HG03520 (cell line): ENCODE data around the gene ECSIT.

Experiments
- ATAC-seq: cut with Tn5 transposase; IDR thresholded peaks from one replicate; pipeline ENCODE4 v1.9.1; 2021; ENCODE audit warnings: mild to moderate bottlenecking, moderate library complexity; ENCODE audit not compliant: unreplicated experiment

Gene ECSIT

DNA sequence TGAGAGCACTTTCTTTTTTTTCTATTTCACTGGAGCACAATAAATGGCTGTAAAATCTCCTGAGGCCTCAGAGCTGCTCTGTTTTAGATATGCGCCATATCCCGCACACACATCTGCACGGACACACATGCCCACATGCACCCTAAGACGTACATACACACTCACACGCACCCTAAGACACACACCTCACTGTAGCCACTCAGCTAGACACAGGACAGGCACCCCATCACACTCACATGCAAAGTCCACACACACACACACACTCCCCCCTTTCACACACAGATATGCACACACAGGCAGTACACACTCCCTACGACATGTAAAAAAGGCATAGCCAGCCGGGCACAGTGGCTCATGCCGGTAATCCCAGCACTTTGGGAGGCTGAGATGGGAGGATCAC lies 21.3 kb upstream of the ECSIT start:
- ATAC-seq: no peak

DNA sequence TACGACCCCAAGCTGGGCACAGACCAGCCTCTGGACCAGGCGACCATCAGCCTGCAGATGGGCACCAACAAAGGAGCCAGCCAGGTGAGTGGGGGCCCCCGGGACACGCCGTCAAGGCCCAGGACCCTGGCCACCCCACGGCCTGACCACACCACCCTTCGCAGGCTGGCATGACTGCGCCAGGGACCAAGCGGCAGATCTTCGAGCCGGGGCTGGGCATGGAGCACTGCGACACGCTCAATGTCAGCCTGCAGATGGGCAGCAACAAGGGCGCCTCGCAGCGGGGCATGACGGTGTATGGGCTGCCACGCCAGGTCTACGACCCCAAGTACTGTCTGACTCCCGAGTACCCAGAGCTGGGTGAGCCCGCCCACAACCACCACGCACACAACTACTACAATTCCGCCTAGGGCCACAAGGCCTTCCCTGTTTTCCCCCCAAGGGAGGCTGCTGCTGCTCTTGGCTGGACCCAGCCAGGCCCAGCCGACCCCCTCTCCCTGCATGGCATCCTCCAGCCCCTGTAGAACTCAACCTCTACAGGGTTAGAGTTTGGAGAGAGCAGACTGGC lies 20.5 kb upstream of the ECSIT start:
- ATAC-seq: no peak

DNA sequence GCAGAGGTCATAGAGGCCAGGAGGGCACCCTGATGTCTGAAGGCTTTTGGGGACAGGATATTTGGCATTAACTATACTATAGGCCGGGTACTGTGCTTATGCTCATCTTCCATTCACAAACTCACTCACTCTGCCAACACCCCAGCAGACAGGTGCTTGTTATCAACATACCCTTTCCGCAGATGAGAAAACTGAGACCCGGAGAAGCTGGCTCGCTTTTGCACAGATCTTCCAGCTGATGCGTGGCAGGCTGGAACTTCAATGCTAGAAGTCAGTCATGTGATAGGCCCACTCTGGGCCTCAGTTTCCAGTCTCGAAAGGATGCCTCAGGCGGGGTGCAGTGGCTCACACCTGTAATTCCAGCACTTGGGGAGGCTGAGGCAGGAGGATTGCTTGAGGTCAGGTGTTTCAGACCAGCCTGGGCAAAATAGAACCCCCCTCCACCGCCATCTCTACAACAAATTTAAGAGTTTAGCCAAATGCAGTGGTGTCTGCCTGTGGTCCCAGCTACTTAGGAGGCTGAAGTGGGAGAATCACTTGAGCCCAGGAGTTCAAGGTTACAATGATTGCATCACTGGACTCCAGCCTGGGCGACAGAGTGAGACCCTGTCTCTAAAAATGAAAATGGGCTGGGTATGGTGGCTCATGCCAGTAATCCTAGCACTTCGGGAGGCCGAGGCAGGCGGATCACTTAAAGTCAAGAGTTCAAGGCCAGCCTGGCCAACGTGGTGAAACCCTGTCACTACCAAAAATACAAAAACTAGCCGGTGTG lies 19.2 kb upstream of the ECSIT start:
- ATAC-seq: no peak

DNA sequence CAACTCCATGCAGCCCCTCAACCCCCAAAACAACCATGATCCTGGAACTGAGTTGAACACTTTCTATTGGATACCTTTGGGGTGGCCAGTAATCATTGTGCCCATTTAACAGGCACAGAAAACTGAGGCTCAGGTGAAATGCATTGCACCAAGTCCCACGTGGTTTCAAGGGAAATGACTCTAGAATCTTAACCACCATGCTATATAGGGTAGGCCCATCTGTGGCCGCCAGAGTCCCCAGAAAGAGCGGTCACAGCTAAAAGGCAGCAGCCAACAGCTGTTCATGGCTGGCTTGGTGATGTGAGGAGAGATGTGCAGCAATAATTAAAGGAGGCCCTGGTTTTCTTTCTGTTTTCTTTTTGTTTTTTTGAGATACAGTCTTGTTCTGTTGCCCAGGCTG lies 12.3 kb upstream of the ECSIT start:
- no peak for ATAC-seq

DNA sequence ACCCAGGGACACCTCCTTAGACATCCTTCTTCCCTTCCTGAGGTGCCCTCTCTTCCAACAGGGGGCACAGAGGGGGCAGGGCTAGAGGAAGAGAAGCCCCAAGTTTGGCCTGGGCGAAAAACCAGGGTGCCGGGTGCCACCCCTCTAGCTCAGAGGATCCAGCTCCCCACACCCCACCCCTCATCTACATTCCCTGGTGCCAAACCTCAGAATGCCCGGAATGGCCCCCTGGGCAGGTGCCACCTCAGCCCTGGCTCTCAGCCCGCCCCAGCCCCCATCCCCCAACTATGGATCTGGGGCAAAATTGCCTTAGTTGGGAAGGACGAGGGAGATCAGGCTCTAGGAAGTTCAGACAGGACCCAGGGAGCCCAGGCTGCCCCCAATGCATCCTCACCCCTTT lies 11.7 kb upstream of the ECSIT start:
- no peak for ATAC-seq

DNA sequence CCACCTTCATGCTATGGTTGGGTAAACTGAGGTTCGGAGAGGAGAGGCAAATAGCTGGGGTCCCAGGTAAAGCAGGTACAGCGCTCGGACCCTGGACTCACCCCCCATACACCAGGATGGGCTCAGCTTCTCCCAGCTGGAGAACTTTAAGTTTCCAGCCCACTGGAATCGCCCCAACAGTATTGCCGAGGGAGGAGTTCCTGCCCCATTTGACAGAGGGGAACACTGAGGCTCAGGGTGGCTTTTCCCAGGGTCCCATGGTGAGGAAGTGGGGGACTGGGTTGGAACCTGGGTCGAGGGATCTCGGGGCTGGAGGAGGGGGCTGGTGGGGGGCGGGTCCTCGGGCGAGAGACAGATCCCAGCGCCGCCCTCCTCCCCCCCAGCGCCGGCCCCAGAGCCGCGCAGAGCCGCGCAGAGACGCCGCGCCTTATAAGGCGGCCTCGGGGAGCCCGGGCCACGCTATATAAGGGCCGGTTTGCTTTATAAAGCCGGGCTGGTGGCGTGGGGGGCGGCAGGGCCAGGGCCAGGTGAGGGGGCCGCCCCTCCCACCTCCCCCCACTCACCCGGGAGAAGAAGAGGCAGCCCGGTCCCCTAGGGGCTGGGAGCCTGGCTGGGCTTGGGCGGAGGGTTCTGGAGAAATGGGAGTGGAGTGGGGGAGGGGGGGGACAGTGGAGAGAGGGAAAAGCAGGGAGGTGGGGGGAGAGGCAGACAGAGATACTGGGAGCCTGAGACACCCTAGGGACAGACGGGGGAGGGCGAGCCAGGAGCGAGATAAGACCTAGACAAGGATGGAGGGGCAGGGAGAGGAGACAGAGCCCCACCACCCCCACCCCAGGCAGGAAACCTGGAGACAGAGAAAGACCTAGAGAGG lies 10.8 kb upstream of the ECSIT start:
- ATAC-seq: no peak

DNA sequence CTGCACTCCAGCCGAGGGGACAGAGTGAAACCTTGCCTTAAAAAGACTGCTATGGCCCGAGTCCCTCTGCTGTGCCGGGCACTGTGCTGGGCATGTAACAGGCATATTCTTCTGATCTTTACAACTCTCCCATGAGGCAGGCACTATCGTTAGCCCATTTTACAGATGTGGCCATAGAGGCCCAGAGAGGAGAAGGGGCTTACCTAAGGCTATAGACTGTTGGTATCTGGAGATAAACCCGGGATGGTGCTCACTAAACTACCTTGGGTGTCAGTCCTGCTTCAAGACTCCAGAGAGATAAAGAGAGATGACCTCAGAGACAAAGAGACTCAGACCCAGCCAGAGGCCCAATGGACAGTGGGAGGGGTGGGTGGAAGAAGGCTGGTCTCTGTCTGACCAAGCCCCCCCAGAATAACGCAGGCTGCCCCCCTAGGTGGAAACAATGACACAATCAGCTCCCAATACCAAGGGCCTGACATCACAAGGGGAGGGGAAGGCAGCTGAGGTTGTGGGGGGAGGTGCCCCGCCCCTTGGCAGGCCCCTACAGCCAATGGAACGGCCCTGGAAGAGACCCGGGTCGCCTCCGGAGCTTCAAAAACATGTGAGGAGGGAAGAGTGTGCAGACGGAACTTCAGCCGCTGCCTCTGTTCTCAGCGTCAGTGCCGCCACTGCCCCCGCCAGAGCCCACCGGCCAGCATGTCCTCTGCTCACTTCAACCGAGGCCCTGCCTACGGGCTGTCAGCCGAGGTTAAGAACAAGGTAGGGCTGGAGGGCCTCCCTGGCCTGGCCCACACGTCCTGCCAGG lies 9.5 kb upstream of the ECSIT start, which contains the start of gene CNN1:
CNN1 (plus strand) TSS at position 620 of the 805 bp plus-strand sequence; CDS start at position 697, 77 bp downstream.
- ATAC-seq: no peak

DNA sequence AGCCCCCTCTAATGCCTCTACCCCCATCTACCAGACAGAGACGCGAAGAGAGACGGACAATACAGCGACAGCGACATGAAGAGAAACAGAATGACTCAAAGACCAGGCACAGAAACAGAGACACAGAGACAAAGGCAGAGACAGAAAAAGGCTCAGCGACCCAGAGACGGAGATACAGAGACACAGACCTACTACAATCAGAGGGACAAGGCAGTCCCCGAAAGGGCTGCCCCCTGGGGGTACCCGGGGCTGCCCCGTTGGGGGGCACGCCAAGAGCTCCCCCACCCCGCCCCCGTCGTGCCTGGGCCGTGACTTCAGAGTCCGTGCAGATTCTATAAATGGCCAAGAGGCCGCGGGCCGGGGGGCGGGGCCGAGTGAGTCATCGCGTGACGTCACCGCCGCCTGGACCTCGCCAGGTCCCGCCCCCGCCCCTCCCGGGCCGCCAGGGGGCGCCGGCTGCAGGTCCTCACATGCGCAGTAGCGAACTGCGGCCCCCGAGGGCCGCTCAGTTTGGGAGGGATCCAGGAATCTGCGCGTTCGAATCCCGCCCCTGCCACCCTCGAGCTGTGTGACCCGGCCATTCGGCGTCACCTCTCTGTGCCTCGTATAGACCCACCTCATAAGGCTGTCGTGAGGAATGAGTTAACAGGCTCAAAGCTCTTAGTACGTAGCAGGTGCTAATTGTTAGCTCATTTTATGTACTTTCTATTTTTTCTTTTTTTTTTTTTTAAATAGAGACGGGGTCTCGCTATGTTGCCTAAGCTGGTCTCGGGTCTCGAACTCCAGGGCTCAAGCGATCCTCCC lies 7.1 kb upstream of the ECSIT start:
- no peak for ATAC-seq

DNA sequence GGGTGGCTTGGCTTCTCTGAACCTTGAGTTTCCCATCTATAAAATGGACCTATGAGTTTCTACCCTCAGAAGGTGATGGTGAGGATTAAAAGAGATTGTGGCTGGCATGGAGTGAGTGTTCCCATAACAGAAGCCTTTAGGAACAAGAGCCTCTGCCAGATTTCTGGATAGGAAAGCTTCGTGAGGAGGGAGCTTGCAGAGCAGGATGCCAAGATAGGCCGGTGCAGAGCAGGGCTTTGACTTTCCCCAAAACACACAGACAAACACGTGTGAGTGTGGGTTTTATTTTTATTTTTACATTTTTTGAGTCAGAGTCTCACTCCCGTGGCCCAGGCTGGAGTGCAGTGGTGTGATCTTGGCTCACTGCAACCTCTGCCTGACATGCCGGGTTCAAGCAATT lies 6.0 kb upstream of the ECSIT start:
- no peak for ATAC-seq

DNA sequence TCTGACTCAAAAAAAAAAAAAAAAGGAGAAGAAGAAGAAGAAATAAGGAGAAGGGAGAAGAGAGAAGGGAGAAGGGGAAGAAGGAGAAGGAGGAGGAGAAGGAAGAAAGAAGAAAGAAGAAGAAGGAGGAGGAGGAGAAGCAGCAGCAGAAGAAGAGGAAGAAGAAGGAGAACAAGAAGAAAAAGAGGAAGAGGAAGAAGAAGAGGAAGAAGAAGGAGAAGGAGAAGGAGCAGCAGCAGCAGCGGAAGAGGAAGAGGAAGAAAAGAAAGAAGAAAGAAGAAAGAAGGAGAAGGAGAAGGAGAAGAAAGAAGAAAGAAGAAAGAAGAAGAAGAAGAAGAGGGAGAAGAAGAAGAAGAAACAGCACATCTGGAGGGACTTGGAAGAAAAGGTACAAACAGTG lies 5.6 kb upstream of the ECSIT start:
- no peak for ATAC-seq

DNA sequence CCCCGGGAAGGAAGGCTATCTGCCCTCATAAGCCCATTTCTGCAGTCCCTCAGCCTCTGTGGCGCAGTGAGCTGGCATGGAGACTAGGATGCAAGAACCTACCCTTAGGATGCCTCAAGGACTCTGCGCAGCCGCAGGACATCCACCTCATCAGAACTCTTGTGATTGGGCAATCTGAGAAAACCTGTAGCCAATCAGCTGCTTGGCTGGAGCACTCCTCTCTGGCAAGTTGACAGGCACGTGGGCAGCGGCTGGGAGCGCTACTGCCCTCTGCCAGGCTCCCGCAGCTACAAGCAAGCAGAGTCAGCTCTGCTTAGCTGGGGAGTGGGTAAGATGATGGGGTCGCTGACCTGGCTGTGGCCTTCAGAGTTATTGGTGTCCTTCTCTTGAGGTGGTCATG lies 1.5 kb upstream of the ECSIT start:
- ATAC-seq: no peak

DNA sequence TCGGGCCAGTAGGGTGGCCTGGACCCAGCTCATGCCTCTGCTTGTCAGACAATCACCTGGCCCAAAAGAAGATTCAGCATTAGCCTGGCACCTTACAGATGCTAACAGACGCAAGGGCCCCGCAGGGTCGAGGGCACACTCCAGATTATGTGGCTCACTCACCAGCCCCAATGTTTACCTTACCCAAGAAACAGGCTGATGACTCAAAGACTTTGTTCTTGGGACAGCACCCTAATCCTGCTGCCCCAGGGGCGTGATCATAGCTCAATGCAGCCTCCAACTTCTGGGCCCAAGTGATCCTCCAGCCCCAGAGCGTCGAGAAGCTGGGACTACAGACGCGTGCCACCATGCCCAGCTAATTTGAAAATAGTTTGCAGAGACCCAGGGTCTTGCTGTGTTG lies 9.8 kb downstream of the ECSIT start:
- ATAC-seq: no peak

DNA sequence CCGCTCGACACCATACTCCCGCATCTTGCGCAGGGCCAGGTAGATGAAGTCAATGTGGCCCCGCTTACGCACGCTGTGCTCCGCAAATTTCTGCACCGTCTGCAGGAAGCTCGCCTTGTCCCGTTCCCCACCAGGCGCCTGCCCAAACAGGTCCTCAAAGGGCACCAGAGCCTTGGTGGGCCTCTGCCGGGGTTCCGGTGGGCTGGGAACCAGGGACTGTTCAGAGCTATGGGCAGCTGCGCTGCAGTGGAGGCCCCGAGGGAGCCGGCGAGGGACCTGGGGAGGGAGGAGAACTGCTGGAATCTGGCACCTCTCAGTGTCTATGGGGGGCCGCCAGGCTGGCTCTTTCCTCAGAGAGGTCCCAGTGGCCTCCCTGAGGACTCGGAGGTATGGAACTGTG lies 15.0 kb downstream of the ECSIT start:
- no peak for ATAC-seq

DNA sequence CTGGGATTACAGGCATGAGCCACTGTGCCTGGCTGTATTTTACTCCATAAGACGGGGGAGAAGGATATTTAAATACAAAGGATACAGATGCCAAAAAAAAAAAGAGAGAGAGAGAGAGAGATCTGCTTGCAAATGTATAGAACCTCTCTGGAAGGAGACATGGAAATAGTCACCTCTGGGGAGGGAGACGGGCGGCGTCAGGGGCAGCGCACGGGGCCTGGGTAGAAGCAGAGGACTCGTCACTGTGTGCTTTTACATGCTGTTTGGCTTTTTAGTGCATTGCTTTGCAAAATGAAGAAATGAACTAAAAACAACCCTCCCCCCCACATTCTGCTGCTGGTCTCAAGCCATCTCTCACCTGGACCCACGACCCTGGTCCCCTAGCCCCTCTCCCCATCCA lies 18.5 kb downstream of the ECSIT start:
- no peak for ATAC-seq

DNA sequence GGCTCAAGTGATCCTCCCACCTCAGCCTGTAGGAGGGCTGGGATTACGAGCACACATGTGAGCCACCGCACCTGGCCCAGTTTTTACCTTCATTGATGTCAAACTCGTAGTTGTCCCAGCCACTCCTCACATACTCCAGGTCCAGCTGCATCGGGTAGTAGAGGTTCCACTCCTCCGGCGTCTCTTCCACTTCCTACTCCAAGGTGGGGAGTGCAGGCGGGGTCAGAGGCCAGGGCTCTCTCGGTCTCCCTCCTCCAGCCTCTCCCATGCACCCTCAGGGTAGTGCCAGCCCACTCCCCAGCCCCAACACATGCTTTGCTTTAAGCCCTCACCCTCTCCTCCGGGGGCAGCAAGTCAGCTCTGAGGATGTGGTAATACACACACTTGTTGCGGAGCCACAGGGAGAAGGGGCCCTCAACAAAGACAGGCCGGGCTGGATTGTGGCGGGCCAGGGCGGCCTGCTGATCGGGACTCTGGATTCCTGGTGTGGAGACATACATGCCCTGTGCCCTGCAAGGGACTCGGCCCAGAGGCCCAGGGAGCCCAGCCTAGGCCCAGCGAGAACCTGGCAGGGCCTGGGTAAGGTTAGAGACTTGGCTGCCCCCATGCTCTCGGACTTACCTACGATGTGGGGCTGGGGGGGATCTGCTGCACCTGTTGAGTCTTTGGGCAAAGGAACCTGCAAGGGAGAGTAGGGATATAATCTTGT lies 21.4 kb downstream of the ECSIT start:
- ATAC-seq: no peak

DNA sequence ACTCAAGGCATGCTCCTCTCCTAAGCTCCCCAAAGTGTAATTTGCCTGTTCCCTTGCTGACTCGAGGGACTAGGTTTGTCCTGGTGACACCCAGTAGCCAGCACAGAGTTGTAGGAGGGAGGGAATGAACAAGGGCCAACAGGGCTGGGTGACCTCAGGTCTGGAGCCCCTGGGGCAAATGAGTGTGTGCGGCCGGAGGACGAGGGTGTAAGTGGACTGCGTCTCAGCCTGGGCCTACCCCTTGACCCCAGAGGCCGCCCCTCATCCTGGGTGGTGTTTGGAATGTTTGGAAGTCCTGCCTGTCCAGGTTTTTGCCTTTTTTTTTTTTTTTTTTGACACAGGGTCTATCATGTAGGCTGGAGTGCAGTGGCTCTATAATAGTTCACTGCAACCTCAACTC lies 22.0 kb downstream of the ECSIT start:
- no peak for ATAC-seq

DNA sequence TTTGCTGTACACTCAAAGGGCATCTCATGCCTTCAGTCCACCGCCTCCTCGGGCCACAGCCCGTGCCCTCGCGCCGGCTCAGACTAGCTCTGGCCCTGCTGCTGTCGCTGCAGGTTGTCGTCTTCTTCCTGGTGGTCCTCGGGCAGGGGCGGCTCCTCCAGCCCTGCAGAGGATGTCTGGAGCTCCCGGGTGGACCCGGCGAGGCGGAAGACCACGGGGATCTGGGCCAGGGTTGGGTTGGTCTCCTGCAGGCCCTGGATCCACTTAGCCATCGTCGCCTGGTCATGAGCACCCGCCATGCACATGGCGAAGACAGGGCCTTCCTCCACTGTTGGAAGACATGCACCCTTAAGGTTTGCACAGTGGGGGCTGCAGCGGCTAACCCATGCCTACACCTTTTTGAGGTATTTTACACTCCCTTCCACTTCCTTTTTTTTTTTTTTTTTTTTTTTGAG lies 22.8 kb downstream of the ECSIT start:
- peak; percentile 25 for ATAC-seq

DNA sequence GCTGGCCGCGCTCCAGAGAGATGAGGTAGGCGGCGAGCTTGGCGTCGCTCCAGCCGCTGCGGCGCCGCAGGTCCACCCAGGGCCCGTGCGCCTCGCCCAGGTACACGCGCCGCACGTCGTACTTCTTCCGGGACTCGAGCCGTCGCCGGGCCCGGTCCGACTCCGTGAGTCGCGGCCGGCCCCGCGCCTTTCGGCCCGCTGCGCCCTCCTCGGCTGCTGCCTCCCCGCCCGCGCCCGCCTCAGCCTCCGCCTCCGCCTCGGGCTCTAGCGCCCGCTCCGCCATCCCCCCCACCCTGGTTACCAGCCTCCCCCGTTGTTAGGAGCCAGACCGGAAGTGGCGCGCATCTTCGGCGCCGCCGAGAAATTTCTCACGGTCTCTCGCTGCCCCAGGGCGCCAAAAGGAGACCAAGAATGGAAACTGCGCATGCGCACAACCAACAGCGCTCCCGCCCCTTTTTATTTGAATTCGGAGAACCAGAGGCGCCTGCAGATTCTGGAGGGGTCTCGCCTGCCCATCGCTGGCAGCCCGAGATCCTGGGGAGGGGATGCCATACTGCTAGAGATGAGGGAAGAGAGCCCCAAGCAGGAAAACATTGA lies 23.3 kb downstream of the ECSIT start, which contains the start of gene ZNF653:
ZNF653 (minus strand) TSS at position 336 of the 597 bp plus-strand sequence; CDS start at position 283, 53 bp downstream.
- ATAC-seq: peak; percentile 55

DNA sequence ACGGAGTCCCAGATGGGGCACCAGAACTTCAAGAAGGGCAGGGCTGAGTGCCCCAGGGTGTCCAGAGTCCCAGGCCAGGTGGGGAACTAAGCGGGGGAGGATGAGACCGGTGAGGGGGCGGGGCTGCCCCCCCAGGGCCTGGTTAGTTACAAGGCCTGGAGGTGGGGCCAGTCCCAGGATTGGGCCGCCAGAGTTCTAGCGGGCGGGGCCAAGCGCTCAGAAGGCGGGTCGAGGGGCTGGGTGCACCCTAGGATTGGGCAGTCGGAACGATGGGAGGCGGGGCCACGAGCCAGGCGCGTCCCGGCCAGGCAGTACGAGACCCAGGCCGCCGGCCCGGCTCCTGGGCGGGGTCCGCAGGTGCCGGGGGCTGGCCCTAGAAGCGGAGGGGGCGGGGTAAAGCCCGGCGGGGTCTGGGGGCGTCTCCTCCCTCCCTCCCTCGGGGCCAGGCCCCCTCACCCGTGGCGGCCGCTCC lies 23.9 kb downstream of the ECSIT start:
- peak; percentile 78 for ATAC-seq
